A673 (cell line): ENCODE data around the gene VPS13D.

Experiments used
- EZH2 ChIP-seq: fragments of 200-600 bp; sonication (generic); IDR thresholded peaks from 2 replicates; pipeline ENCODE4 v1.6.1; 2017; ENCODE audit warnings: borderline replicate concordance, low read depth, mild to moderate bottlenecking, mixed read lengths, antibody characterized with exemption, low read length; ENCODE audit not compliant: poor library complexity, severe bottlenecking
- TF ChIP-seq, protein P1 (sequence below): fragments of 300-800, 200-600 bp; sonication (generic); conservative IDR thresholded peaks from 2 replicates; pipeline ENCODE4 v1.5.1; 2017; ENCODE audit warnings: low read depth, mild to moderate bottlenecking, antibody characterized with exemption, low read length, moderate library complexity, mixed read lengths

DNA sequence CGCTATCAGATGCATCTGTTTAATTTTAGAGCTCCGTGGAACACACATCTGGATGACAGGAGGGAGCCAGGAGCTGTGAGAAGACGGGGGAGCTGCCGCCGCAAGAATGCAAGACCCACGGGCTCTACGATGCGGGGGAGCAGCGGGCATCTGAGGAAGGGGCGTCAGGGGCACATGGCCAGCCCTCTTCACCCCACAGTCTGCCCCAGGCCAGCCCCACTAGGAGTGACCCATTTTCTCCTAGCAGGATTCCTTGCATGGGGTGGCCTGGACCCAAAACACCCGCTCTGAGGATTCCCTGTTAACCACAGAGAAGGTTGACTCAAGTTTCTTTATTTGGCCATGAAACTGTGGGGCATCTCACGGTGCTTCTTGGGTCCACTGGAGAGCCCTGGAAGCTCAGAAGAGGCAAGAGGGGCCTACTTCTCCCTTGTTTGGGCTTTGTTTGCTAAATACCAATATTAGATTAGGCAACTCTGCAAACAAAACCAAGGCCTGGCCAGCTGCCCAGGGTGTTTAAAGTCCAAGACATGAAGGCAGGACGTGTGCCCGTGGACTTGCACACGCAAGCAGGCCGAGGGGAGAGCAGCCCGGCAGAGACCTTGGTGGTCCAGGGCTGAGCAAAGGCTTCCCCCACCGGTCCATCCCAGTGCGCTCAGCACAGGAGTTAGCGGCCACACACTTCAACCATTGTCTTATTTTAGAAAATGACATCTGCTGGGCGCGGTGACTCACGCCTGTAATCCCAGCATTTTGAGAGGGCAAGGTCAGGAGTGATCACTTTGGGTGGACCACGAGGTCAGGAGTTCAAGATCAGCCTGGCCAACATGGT, 298.4 kb downstream of the VPS13D start:
- TF ChIP-seq, protein P1, sequence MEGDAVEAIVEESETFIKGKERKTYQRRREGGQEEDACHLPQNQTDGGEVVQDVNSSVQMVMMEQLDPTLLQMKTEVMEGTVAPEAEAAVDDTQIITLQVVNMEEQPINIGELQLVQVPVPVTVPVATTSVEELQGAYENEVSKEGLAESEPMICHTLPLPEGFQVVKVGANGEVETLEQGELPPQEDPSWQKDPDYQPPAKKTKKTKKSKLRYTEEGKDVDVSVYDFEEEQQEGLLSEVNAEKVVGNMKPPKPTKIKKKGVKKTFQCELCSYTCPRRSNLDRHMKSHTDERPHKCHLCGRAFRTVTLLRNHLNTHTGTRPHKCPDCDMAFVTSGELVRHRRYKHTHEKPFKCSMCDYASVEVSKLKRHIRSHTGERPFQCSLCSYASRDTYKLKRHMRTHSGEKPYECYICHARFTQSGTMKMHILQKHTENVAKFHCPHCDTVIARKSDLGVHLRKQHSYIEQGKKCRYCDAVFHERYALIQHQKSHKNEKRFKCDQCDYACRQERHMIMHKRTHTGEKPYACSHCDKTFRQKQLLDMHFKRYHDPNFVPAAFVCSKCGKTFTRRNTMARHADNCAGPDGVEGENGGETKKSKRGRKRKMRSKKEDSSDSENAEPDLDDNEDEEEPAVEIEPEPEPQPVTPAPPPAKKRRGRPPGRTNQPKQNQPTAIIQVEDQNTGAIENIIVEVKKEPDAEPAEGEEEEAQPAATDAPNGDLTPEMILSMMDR, result no peak
- no peak for TF ChIP-seq EZH2
